RWPE2 (cell line): ENCODE results near the gene ASZ1.
"Not testable (repeated sequence)": the region's sequence is repeated elsewhere in the genome, so short reads cannot be mapped to it uniquely, and the experiment has no call there.

ENCODE experiments used
- ATAC-seq: fragments of 200-7000 bp; cut with Tn5 transposase; 3 replicates; pipeline ENCODE4 v1.9.1; 2021; ENCODE audit warnings: low read depth
- DNase-seq: peaks from one replicate; pipeline ENCODE4 v3.0.0-alpha.2; 2020; ENCODE audit warnings: low spot score
- H3K27ac ChIP-seq: fragments of 450-650 bp; 2 replicates; pipeline ENCODE4 v1.5.1; 2017; ENCODE audit warnings: mild to moderate bottlenecking; ENCODE audit not compliant: poor library complexity, severe bottlenecking
- H3K27me3 ChIP-seq: fragments of 250-450 bp; sonication (Bioruptor Pico); 2 replicates; pipeline ENCODE4 v1.5.1; 2021; ENCODE audit warnings: mild to moderate bottlenecking, moderate library complexity; ENCODE audit not compliant: insufficient read depth, poor library complexity, severe bottlenecking
- H3K36me3 ChIP-seq: fragments of 250-450 bp; sonication (Bioruptor Pico); 2 replicates; pipeline ENCODE4 v1.5.1; 2020; ENCODE audit warnings: low read depth, mild to moderate bottlenecking, moderate library complexity
- H3K4me1 ChIP-seq: fragments of 250-450 bp; sonication (Bioruptor Pico); 2 replicates; pipeline ENCODE4 v1.5.1; 2021; ENCODE audit warnings: mild to moderate bottlenecking, moderate library complexity; ENCODE audit not compliant: insufficient read depth, poor library complexity, severe bottlenecking
- H3K4me3 ChIP-seq: fragments of 250-450 bp; sonication (Bioruptor Pico); 2 replicates; pipeline ENCODE4 v1.5.1; 2021; ENCODE audit warnings: mild to moderate bottlenecking, moderate library complexity; ENCODE audit not compliant: severe bottlenecking
- H3K9me3 ChIP-seq: fragments of 250-450 bp; sonication (Bioruptor Pico); 2 replicates; pipeline ENCODE4 v1.5.1; 2021; ENCODE audit warnings: mild to moderate bottlenecking, moderate library complexity; ENCODE audit not compliant: severe bottlenecking
- TF ChIP-seq, protein P1 (sequence below): fragments of 450-650 bp; IDR thresholded peaks from one replicate; pipeline ENCODE4 v1.5.1; 2017; ENCODE audit warnings: mild to moderate bottlenecking, moderate library complexity; ENCODE audit not compliant: poor library complexity, severe bottlenecking

ASZ1 gene, protein sequence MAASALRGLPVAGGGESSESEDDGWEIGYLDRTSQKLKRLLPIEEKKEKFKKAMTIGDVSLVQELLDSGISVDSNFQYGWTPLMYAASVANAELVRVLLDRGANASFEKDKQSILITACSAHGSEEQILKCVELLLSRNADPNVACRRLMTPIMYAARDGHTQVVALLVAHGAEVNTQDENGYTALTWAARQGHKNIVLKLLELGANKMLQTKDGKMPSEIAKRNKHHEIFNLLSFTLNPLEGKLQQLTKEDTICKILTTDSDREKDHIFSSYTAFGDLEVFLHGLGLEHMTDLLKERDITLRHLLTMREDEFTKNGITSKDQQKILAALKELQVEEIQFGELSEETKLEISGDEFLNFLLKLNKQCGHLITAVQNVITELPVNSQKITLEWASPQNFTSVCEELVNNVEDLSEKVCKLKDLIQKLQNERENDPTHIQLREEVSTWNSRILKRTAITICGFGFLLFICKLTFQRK

DNA sequence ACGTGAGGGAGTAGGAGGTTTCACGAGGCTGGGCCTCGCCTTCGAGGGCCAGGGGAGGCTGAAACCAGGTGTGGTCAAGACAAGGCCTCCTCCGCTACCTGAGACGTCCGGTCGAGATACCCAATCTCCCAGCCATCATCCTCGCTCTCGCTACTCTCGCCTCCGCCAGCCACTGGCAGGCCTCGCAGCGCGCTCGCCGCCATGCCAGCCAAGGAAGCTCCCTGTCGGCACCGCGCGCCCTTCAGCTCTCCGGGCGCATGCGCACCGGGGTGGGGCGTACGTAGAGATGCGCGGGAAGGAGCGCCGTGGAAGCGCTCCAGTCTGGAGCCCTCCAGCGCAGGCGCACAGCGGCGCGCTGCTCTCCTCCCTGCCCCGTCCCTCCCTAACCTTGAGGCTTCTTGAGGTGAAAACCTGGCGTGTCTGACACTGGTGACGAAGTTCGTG lies at the start of gene ASZ1:
Gene ASZ1, minus strand, starts transcription at position 236 of the 444 bp plus-strand sequence. Its CDS starts 33 bp downstream, at position 203.
- TF ChIP-seq, protein P1, sequence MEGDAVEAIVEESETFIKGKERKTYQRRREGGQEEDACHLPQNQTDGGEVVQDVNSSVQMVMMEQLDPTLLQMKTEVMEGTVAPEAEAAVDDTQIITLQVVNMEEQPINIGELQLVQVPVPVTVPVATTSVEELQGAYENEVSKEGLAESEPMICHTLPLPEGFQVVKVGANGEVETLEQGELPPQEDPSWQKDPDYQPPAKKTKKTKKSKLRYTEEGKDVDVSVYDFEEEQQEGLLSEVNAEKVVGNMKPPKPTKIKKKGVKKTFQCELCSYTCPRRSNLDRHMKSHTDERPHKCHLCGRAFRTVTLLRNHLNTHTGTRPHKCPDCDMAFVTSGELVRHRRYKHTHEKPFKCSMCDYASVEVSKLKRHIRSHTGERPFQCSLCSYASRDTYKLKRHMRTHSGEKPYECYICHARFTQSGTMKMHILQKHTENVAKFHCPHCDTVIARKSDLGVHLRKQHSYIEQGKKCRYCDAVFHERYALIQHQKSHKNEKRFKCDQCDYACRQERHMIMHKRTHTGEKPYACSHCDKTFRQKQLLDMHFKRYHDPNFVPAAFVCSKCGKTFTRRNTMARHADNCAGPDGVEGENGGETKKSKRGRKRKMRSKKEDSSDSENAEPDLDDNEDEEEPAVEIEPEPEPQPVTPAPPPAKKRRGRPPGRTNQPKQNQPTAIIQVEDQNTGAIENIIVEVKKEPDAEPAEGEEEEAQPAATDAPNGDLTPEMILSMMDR, result no peak
- no peak for ATAC-seq

DNA sequence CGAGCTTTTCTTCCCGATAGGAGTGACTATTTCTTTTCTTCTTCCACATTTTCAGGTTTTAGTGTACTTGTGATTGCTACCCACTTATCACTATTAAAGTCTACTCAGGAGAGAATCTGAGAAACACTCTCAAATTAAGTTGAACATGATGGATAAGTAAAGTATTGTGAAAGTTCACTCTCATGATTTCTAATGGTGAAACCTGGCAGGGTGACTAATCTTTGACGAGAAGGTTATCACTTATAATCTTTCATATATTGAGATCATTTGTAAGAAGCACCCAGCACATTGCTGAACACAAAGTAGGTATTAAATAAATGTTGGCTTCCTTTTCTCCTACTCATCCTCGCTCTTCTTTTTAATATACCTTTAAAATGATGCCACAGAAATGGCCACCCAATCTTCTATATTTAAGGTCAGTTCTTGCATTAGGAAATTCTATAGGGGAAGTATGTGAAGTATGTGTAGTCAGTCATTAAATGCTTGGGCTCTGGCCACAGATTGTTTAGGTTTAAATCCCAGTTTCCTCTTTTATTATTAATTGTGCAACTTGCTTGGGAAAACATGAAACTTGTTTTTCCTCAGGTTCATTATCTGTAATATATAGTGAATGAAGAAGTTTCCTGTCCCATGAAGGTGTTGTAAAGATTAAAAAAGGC lies 49.4 kb upstream of the ASZ1 start:
- Histone ChIP-seq H3K27ac (no peak overlapping the region), H3K9me3 (no peaks in the 10 kb centered on the region), H3K4me1 (no peaks in the 10 kb centered on the region), H3K36me3 (no peaks in the 10 kb centered on the region), H3K4me3 (no peak overlapping the region), H3K27me3 (peaks cover 56% of the 10 kb centered on the region)
- ATAC-seq (no peak), DNase-seq (no peak)
- TF ChIP-seq, protein P1, result no peak

More for the DNA sequence above, at the start of gene ASZ1:
- Histone ChIP-seq H3K27ac (no peak within 1 kb of the TSS), H3K36me3 (no peaks in the 10 kb centered on the region), H3K4me3 (no peak within 1 kb of the TSS), H3K27me3 (no peaks in the 10 kb centered on the region), H3K4me1 (no peaks in the 10 kb centered on the region), H3K9me3 (no peaks in the 10 kb centered on the region)
- DNase-seq, result no peak

DNA sequence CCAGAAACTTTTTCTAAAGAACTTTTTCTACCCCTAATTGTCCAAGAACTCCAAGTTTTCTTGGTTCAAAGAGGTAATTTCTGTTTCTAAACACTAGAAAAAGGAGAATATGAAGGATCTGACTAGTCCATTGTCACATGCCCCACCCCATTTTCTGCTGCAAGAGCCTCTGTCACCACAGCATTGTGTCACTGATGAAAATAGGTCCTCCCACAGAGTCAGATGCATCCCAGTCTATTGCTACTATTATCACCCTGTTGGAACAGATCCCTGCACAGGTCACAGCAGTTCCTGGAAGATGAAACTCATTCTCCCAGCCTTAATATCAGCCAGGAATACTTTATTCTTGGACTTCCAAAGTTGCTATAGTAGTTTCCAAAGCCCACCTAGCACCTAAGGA lies 45.0 kb upstream of the ASZ1 start:
- Histone ChIP-seq H3K27me3 (peaks cover 12% of the 10 kb centered on the region), H3K9me3 (no peaks in the 10 kb centered on the region), H3K27ac (no peak overlapping the region), H3K36me3 (no peaks in the 10 kb centered on the region), H3K4me3 (no peak overlapping the region), H3K4me1 (no peaks in the 10 kb centered on the region)
- TF ChIP-seq, protein P1, result no peak
- ATAC-seq (no peak), DNase-seq (no peak)

DNA sequence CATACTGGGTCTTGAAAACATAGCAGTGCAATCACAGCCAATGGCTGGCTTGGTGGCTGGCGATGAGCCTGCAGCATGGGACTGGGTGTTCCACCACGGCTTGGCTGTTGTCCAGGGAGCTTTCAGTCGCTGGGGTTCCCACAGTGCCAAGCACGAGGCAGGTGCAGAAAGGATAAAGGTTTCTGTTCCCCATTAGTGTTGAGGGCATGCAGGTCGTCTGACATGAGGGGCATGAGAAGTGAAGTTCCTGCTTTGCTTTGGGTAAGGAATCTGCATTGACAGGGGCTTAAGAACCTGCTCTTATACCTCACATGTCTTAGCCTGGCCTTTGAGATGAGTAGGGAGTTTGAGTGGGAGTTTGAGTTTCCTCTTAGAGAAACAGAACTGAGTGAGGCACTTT lies 43.5 kb upstream of the ASZ1 start:
- Histone ChIP-seq H3K27me3 (peaks cover 2% of the 10 kb centered on the region), H3K4me3 (no peak overlapping the region), H3K4me1 (no peaks in the 10 kb centered on the region), H3K36me3 (no peaks in the 10 kb centered on the region), H3K27ac (no peak overlapping the region), H3K9me3 (no peaks in the 10 kb centered on the region)
- ATAC-seq, result no peak
- no peak for DNase-seq
- TF ChIP-seq, protein P1, result no peak

DNA sequence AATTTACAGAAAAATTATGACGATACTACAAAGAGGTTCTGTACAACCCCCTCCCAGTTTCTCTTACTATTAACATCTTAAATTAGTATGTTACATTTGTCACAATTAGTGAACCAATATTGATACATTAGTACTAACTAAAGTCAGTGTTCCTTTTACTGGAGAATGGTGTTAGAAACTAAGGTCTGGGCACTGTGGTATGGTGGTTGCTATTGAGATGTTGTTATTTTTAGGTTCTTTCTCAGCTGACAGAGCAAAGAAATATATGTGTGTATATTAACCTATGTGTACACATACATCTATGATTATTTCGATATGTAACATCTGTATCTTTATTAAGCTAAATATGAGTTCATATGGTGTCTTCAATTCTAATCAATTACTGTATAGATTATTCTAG lies 40.9 kb upstream of the ASZ1 start:
- Histone ChIP-seq H3K9me3 (no peaks in the 10 kb centered on the region), H3K27me3 (no peaks in the 10 kb centered on the region), H3K36me3 (no peaks in the 10 kb centered on the region), H3K27ac (no peak overlapping the region), H3K4me1 (no peaks in the 10 kb centered on the region), H3K4me3 (no peak overlapping the region)
- ATAC-seq, result no peak
- no peak for DNase-seq
- TF ChIP-seq, protein P1, result no peak

DNA sequence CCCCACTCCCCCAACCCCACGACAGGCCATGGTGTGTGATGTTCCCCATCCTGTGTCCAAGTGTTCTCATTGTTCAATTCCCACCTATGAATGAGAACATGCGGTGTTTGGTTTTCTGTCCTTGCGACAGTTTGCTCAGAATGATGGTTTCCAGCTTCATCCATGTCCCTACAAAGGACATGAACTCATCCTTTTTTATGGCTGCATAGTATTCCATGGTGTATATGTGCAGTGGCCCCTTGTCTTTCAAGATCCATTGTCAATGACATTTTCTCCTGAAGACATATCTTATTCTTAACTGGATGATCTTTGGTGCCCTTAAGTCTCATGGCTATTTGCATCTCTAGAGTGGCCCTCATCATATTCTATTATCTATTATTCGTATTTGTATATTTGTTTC lies 33.5 kb upstream of the ASZ1 start:
- not testable (repeated sequence) for H3K27ac ChIP-seq, H3K36me3 ChIP-seq, H3K4me1 ChIP-seq, ATAC-seq, H3K4me3 ChIP-seq, DNase-seq, H3K27me3 ChIP-seq, H3K9me3 ChIP-seq
